Liver (tissue), 9 donors: Measurements from ENCODE around the gene TIMM13. TPM values are rescaled to one million over a fixed set of nuclear protein-coding genes. Genes with fewer than 3 reads are reported as not detected.

ENCODE experiments used
- DNase-seq: peaks from one replicate; pipeline ENCODE4 v3.0.0-alpha.2; 2017; ENCODE audit warnings: low spot score
- H3K27ac ChIP-seq, 2 donors: one replicate each; pipeline ENCODE4 v1.7.0; 2013; ENCODE audit warnings: inconsistent platforms in 2 of 2, low read length in 2 of 2, control low read depth in 1 of 2, low read depth in 1 of 2, mild to moderate bottlenecking in 1 of 2
- H3K27me3 ChIP-seq, 4 donors: one replicate each; pipeline versions ENCODE4 v1.6.1 to v1.7.0; 2013; ENCODE audit warnings: low read length in 3 of 4, inconsistent platforms in 1 of 4, mild to moderate bottlenecking in 1 of 4, moderate library complexity in 1 of 4; ENCODE audit not compliant: control insufficient read depth in 4 of 4, insufficient read depth in 4 of 4
- H3K36me3 ChIP-seq, 4 donors: one replicate each; pipeline versions ENCODE4 v1.6.1 to v1.7.0; 2013; ENCODE audit warnings: low read length in 3 of 4, mild to moderate bottlenecking in 3 of 4, low read depth in 1 of 4, moderate library complexity in 1 of 4; ENCODE audit not compliant: control insufficient read depth in 4 of 4, insufficient read depth in 3 of 4
- H3K4me1 ChIP-seq, 4 donors: one replicate each; pipeline versions ENCODE4 v1.6.1 to v1.7.0; 2013; ENCODE audit warnings: low read length in 3 of 4, mild to moderate bottlenecking in 3 of 4, moderate library complexity in 1 of 4; ENCODE audit not compliant: control insufficient read depth in 4 of 4, insufficient read depth in 4 of 4
- H3K4me3 ChIP-seq, 3 donors: one replicate each; pipeline versions ENCODE4 v1.6.1 to v1.7.0; 2013; ENCODE audit warnings: low read length in 3 of 3, control low read depth in 1 of 3, low read depth in 1 of 3, mild to moderate bottlenecking in 1 of 3
- H3K9ac ChIP-seq, 2 donors: one replicate each; pipeline ENCODE4 v1.7.0; 2013; ENCODE audit warnings: low read length in 2 of 2, mild to moderate bottlenecking in 2 of 2, moderate library complexity in 2 of 2, control low read depth in 1 of 2, low read depth in 1 of 2
- H3K9me3 ChIP-seq, 4 donors: one replicate each; pipeline versions ENCODE4 v1.6.1 to v1.7.0; 2013; ENCODE audit warnings: low read length in 3 of 4; ENCODE audit not compliant: control insufficient read depth in 4 of 4
- ATF3 ChIP-seq: IDR thresholded peaks from 2 replicates; pipeline ENCODE4 v1.6.1; 2016; ENCODE audit warnings: antibody characterized with exemption
- CTCF ChIP-seq: fragments of 150-350 bp; IDR thresholded peaks from 2 replicates; pipeline ENCODE4 v1.5.1; 2017; ENCODE audit warnings: improper control_type of control experiment, low read depth, low read length; ENCODE audit not compliant: missing input control
- EGR1 ChIP-seq, 2 donors: IDR thresholded peaks; 2 replicates each; pipeline ENCODE4 v1.6.1; 2016 to 2018; ENCODE audit warnings: antibody characterized with exemption in 2 of 2, low read depth in 2 of 2
- FOXA1 ChIP-seq: IDR thresholded peaks from 2 replicates; pipeline ENCODE4 v1.6.1; 2016; ENCODE audit warnings: antibody characterized with exemption
- FOXA2 ChIP-seq: IDR thresholded peaks from 2 replicates; pipeline ENCODE4 v1.6.1; 2016; ENCODE audit warnings: antibody characterized with exemption
- GABPA ChIP-seq, 2 donors: IDR thresholded peaks in 1 of 2; conservative IDR thresholded peaks in 1 of 2; 2 replicates each; pipeline ENCODE4 v1.6.1; 2016; ENCODE audit warnings: antibody characterized with exemption in 2 of 2, mild to moderate bottlenecking in 1 of 2, moderate library complexity in 1 of 2
- HNF4A ChIP-seq, 2 donors: conservative IDR thresholded peaks; 2 replicates each; pipeline ENCODE4 v1.6.1; 2016; ENCODE audit warnings: antibody characterized with exemption in 2 of 2, mild to moderate bottlenecking in 2 of 2
- HNF4G ChIP-seq: IDR thresholded peaks from 2 replicates; pipeline ENCODE4 v1.6.1; 2016; ENCODE audit warnings: antibody characterized with exemption
- JUND ChIP-seq, 2 donors: IDR thresholded peaks; 2 replicates each; pipeline ENCODE4 v1.6.1; 2016; ENCODE audit warnings: antibody characterized with exemption in 2 of 2
- MAX ChIP-seq: IDR thresholded peaks from 2 replicates; pipeline ENCODE4 v1.6.1; 2016; ENCODE audit warnings: antibody characterized with exemption
- NR2F2 ChIP-seq: IDR thresholded peaks from 2 replicates; pipeline ENCODE4 v1.6.1; 2016; ENCODE audit warnings: antibody characterized with exemption
- RAD21 ChIP-seq, 2 donors: IDR thresholded peaks; 2 replicates each; pipeline ENCODE4 v1.6.1; 2016; ENCODE audit warnings: antibody characterized with exemption in 2 of 2, mild to moderate bottlenecking in 2 of 2
- REST ChIP-seq: IDR thresholded peaks from 2 replicates; pipeline ENCODE4 v1.6.1; 2016; ENCODE audit warnings: antibody characterized with exemption, mild to moderate bottlenecking
- RXRA ChIP-seq, 2 donors: IDR thresholded peaks; 2 replicates each; pipeline ENCODE4 v1.6.1; 2017 to 2018; ENCODE audit warnings: antibody characterized with exemption in 2 of 2, mild to moderate bottlenecking in 1 of 2
- SP1 ChIP-seq: IDR thresholded peaks from 2 replicates; pipeline ENCODE4 v1.6.1; 2018; ENCODE audit warnings: antibody characterized with exemption, mild to moderate bottlenecking
- TAF1 ChIP-seq: conservative IDR thresholded peaks from 2 replicates; pipeline ENCODE4 v1.6.1; 2016; ENCODE audit warnings: antibody characterized with exemption, mild to moderate bottlenecking
- YY1 ChIP-seq: IDR thresholded peaks from 2 replicates; pipeline ENCODE4 v1.6.1; 2016; ENCODE audit warnings: antibody characterized with exemption, mild to moderate bottlenecking
- ZBTB33 ChIP-seq: IDR thresholded peaks from 2 replicates; pipeline ENCODE4 v1.6.1; 2016; ENCODE audit warnings: antibody characterized with exemption
- WGBS: extraction: QIAGEN DNeasy Blood & Tissue Kit; methylation state at CpG from one replicate; pipeline ENCODE4 v1.1.7; 2013; 5-methylcytosine and 5-hydroxymethylcytosine counted together
- polyA plus RNA-seq, 2 donors: library from polyadenylated mRNA; stranded (reverse) in 1 of 2; unstranded in 1 of 2; fragments of 200-250 nt in 1 of 2; fragments of >200 nt in 1 of 2; fragmentation: Nextera tagmentation in 1 of 2; extraction: Ambion mirVana in 1 of 2; gene quantifications; one replicate each; pipeline versions ENCODE4 v1.2.1 to v1.2.3, GENCODE V29; 2013 to 2015
- total RNA-seq, 2 donors: library from RNA; depleted of rRNA; stranded (reverse); fragments of >200 nt; gene quantifications; one replicate each; pipeline ENCODE4 v1.2.3, GENCODE V29; 2014
- donor health status: healthy.
- donor health status: healthy.
- donor health status: healthy.
- donor health status: healthy.
- donor health status: healthy.

Gene TIMM13
- total and polyA plus RNA-seq, 4 donors: 21.6 to 137 (median 43.4) TPM

GRCh38 chr19:2429917-2430535 lies 2.6 kb upstream of the TIMM13 start:
- H3K36me3 ChIP-seq: peaks cover 0 to 15% (median 9%) of the 10 kb centered on the region in 4 donors
- no peaks in the 10 kb centered on the region for H3K9me3 ChIP-seq
- H3K9ac ChIP-seq: no peak overlapping the region
- no peaks in the 10 kb centered on the region for H3K27me3 ChIP-seq
- no peak for TF ChIP-seq HNF4G
- no peak for TF ChIP-seq NR2F2
- TF ChIP-seq TAF1: no peak
- TF ChIP-seq SP1: no peak
- DNase-seq: no peak
- H3K4me3 ChIP-seq: no peak overlapping the region
- peaks cover 9 to 27% (median 22%) of the 10 kb centered on the region in 4 donors for H3K4me1 ChIP-seq
- H3K27ac ChIP-seq: no peak overlapping the region
- 94% methylated on average over 25 of the region's 25 CpGs for WGBS

- no peak overlapping the region for H3K27ac ChIP-seq
- DNase-seq: no peak
- H3K27me3 ChIP-seq: no peaks in the 10 kb centered on the region
- TF ChIP-seq RXRA (IDR thresholded peaks at IDR 0.05): no peak
- TF ChIP-seq HNF4G: no peak
- no peak for TF ChIP-seq MAX
- TF ChIP-seq FOXA1: no peak
- TF ChIP-seq ATF3: no peak
- no peak for TF ChIP-seq REST
- no peak for TF ChIP-seq YY1
- TF ChIP-seq FOXA2: no peak
- TF ChIP-seq JUND (IDR thresholded peaks at IDR 0.05): no peak
- TF ChIP-seq TAF1: no peak
- no peak for TF ChIP-seq ZBTB33
- no peak for TF ChIP-seq RAD21 (IDR thresholded peaks at IDR 0.05)
- TF ChIP-seq SP1: no peak
- no peak for TF ChIP-seq CTCF
- no peak for TF ChIP-seq NR2F2
- TF ChIP-seq GABPA (IDR thresholded peaks at IDR 0.05 in 1 of 2, conservative IDR thresholded peaks at IDR 0.05 in 1 of 2): no peak
- no peak for TF ChIP-seq HNF4A (conservative IDR thresholded peaks at IDR 0.05)
- TF ChIP-seq EGR1 (IDR thresholded peaks at IDR 0.05; ENCODE audit: low read depth in 2 of 2): no peak
- peaks cover 10 to 27% (median 22%) of the 10 kb centered on the region in 4 donors for H3K4me1 ChIP-seq
- no peak overlapping the region for H3K4me3 ChIP-seq
- H3K36me3 ChIP-seq: peaks cover 0 to 8% (median 4%) of the 10 kb centered on the region in 4 donors
- no peaks in the 10 kb centered on the region for H3K9me3 ChIP-seq
- 83% methylated on average over 37 of the region's 37 CpGs for WGBS
- no peak overlapping the region for H3K9ac ChIP-seq
Measured at GRCh38 chr19:2428756-2429711, 1.6 kb upstream of the TIMM13 start.
